HG03025 (cell line): ENCODE measurements around the gene LGALS1.
"Not testable (repeated sequence)": the region's sequence is repeated elsewhere in the genome, so short reads cannot be mapped to it uniquely, and the experiment has no call there.

ENCODE experiments used
- ATAC-seq: cut with Tn5 transposase; IDR thresholded peaks from one replicate; pipeline ENCODE4 v1.9.1; 2021; ENCODE audit warnings: mild to moderate bottlenecking, moderate library complexity; ENCODE audit not compliant: unreplicated experiment, low FRiP score

The LGALS1 gene

GRCh38 chr22:37714634-37715033 lies 39.2 kb downstream of the LGALS1 start:
- ATAC-seq, result no peak

DNA sequence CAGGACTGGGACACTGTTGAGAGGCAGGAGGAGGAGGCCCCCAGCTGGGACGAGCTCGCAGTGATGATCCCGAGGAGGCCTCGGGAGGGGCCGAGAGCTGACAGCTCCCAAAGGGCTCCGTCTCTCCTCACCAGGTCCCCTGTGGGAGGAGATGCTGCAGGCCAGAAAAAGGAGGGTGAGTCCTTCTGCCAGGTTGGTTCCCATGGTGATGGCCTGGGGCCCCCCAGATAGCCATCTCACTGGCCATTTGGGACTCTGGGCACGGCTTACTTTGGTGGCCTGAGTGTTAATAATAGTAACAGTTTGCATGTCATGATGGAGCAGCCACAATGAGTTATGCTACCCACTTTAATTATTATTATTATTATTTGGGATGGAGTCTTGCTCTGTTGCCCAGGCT lies 40.3 kb downstream of the LGALS1 start:
- ATAC-seq, result no peak

DNA sequence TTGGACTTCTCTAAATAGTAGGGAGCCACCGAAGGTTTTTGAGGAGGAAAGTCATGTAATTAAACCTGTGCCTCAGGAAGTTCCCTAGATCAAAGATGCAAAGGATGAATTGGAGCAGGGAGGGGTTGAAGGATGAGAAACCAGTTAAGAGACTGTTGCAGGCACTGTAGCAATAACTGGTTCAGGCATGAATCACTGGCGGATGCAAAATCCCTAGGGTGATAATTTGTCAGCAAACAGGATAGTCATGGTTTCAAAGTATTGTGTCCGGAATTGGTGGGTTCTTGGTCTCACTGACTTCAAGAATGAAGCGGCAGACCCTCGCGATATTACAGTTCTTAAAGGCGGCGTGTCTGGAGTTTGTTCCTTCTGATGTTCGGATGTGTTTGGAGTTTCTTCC lies 41.3 kb downstream of the LGALS1 start:
- no peak for ATAC-seq

GRCh38 chr22:37717235-37717634 lies 41.8 kb downstream of the LGALS1 start:
- ATAC-seq, result not testable (repeated sequence)

- ATAC-seq, result not testable (repeated sequence)
Measured at GRCh38 chr22:37717746-37718305, 42.4 kb downstream of the LGALS1 start.

DNA sequence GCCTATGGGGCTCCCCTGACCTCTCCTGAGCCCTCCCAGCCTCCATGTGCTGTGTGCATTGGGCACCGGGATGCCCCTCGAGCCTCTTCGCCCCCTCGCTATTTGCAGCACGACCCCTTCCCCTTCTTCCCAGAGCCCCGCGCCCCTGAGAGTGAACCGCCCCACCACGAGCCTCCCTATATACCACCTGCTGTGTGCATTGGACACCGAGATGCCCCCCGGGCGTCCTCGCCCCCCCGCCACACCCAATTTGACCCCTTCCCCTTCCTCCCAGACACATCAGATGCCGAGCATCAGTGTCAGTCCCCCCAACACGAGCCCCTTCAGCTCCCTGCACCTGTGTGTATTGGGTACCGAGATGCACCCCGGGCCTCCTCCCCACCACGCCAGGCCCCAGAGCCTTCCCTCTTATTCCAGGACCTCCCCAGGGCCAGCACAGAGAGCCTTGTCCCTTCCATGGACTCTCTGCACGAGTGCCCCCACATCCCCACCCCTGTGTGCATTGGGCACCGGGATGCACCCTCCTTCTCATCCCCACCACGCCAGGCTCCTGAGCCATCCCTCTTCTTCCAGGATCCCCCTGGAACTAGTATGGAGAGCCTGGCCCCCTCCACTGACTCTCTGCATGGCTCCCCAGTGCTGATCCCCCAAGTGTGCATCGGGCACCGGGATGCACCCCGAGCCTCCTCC lies 50.3 kb downstream of the LGALS1 start:
- ATAC-seq, result no peak

GRCh38 chr22:37726241-37726887 lies 50.9 kb downstream of the LGALS1 start:
- ATAC-seq, result no peak

- ATAC-seq, result no peak
Measured at GRCh38 chr22:37728620-37729019, 53.2 kb downstream of the LGALS1 start.
